GM12875 (cell line): ENCODE data around the gene BICRA.

Experiments
- H3K4me3 ChIP-seq: one replicate; pipeline ENCODE4 v1.5.1; 2011; ENCODE audit warnings: low read depth, low read length, control low read depth
- TF ChIP-seq, protein P1 (sequence below): IDR thresholded peaks from 2 replicates; pipeline ENCODE4 v1.5.1; 2011; ENCODE audit warnings: low read depth, mild to moderate bottlenecking, control low read depth, inconsistent platforms, low read length, moderate library complexity, borderline replicate concordance; ENCODE audit not compliant: insufficient read depth

Gene BICRA

DNA sequence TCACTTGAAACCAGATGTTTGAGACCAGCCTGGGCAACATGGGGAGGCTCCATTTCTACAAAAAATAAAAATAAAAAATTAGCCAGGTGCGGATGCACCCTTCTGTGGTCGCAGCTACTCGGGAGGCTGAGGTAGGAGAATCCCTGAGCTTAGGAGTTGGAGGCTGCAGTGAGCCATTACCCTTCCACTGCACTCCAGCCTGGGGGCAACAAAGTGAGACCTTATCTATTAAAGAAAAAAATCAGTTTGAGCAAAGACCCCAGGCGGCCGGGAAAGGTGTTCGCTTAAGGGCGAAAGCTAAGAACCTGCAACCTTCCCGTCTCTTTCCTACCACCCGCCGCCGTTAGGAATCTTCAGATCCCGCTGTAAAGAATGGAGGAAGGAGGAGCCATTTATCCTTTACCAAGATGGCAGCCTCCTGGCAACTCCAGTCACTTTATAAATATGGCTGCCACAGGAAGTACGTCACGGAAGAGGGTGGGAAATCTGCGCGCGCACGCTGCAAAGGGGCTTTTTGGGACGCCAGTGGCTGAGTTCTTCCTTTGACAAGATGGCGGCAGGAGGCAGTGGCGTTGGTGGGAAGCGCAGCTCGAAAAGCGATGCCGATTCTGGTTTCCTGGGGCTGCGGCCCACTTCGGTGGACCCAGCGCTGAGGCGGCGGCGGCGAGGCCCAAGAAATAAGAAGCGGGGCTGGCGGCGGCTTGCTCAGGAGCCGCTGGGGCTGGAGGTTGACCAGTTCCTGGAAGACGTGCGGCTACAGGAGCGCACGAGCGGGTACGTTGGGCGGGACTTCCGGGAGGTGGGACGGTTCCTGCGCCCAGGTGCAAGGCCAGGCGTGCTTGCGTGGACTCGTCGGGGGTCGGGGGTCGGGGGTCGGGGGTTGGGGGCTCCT lies 136.3 kb downstream of the BICRA start, which contains the start of gene NOP53:
TSS of gene NOP53 (plus strand) at position 537 of the 892 bp plus-strand sequence. CDS start at position 551, 14 bp downstream.
- H3K4me3 ChIP-seq, result peak within 1 kb of the TSS; percentile 71
- TF ChIP-seq, protein P1, sequence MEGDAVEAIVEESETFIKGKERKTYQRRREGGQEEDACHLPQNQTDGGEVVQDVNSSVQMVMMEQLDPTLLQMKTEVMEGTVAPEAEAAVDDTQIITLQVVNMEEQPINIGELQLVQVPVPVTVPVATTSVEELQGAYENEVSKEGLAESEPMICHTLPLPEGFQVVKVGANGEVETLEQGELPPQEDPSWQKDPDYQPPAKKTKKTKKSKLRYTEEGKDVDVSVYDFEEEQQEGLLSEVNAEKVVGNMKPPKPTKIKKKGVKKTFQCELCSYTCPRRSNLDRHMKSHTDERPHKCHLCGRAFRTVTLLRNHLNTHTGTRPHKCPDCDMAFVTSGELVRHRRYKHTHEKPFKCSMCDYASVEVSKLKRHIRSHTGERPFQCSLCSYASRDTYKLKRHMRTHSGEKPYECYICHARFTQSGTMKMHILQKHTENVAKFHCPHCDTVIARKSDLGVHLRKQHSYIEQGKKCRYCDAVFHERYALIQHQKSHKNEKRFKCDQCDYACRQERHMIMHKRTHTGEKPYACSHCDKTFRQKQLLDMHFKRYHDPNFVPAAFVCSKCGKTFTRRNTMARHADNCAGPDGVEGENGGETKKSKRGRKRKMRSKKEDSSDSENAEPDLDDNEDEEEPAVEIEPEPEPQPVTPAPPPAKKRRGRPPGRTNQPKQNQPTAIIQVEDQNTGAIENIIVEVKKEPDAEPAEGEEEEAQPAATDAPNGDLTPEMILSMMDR, result no peak

DNA sequence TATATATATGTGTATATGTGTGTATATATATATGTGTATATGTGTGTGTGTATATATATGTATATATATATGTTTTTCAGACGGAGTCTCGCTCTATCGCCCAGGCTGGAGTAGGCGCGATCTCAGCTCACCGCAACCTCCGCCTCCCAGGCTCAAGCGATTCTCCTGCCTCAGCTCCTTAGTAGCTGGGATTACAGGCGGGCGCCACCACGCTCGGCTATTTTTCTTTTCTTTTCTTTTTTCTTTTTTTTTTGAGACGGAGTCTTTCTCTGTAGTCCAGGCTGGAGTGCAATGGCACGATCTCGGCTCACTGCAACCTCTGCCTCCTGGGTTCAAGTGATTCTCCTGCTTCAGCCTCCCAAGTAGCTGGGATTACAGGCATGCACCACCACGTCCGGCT lies 137.2 kb downstream of the BICRA start:
- H3K4me3 ChIP-seq, result peak overlapping the region; percentile 71

DNA sequence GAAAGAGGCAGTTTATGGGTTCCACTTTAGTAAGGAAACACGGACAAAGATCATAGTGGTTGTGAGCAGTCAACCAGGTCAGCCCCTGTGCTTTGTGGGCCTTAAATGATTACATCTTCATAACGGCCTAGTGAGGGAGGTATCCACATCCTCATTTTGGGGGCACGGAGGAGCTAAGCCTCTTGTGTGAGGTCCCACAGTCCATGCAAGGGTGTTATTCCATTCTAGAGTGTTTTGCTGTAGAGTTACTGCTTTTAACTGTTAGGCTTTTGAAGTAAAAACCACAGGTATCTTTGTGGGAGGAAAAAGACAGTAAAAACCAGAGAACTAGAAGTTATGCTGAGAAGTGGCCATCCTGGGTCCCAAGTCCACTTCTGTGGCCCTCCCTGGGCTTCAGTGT lies 140.4 kb downstream of the BICRA start:
- H3K4me3 ChIP-seq, result no peak overlapping the region
- TF ChIP-seq, protein P1, result no peak

DNA sequence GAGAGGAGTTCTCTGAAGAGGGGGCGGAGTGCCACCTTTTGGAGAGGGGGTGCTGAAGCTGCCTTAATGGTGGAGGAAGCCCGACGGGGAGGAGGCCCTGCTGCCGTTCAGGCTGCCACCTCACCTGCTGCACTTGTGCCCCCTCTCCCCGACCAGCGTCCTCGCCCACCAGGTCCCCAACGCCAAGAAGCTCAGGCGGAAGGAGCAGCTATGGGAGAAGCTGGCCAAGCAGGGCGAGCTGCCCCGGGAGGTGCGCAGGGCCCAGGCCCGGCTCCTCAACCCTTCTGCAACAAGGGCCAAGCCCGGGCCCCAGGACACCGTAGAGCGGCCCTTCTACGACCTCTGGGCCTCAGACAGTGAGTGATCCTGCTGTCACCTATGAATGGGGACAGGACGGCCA lies 141.8 kb downstream of the BICRA start:
- TF ChIP-seq, protein P1, result no peak

DNA sequence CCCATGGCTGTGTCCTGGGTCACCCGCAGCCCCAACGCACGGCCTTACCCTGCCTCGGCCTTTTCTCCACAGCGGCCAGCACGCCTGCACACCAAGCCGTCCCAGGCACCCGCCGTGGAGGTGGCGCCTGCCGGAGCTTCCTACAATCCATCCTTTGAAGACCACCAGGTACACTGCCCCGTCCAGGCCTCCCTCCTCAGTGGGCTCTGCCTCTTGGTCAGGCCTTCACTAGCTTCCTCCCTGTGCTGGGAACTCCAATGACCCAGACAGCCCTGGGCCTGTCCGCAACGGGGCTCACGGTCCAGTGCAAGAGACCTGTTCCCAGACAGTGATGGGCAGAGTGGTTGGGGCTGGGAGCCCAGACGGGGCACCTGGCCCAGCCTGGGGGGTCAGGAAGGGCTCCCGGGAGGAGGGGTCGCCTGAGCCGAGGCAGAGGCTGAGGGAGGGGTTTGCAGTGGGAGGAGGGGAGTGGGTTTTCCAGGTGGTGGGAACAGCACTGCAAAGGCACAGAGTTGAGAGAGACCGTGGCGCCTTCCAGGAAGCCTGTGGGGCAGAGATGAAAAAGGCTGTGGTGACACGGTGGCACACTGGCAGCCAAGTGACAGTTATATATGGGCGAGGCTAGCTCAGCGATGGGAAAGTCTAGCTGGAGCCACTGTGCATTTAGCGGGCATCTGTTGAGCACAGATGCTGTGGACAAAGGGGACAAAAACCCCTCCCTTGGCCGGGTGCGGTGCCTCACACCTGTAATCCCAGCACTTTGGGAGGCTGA lies 143.7 kb downstream of the BICRA start:
- no peak overlapping the region for H3K4me3 ChIP-seq
- TF ChIP-seq, protein P1, result no peak

More for the DNA sequence above, 141.8 kb downstream of the BICRA start:
- H3K4me3 ChIP-seq, result no peak overlapping the region
